Mesenchymal stem cell (in vitro differentiated cells and primary cell): Measurements from ENCODE around the gene KRTAP1-5.
"Not testable (repeated sequence)": the region's sequence is repeated elsewhere in the genome, so short reads cannot be mapped to it uniquely, and the experiment has no call there.

Source experiments
- DNase-seq: peaks from one replicate; pipeline ENCODE4 v3.0.0-alpha.2; 2013
- H2AFZ ChIP-seq: one replicate; pipeline ENCODE4 v1.6.1; 2013; ENCODE audit warnings: low read depth, mild to moderate bottlenecking, control low read depth, inconsistent platforms, low read length, moderate library complexity
- H2AK5ac ChIP-seq: 2 replicates; pipeline ENCODE4 v1.6.1; 2013; ENCODE audit warnings: low read length, moderate library complexity, mild to moderate bottlenecking, inconsistent platforms; ENCODE audit not compliant: severe bottlenecking
- H2BK120ac ChIP-seq: one replicate; pipeline ENCODE4 v1.6.1; 2013; ENCODE audit warnings: low read depth, mild to moderate bottlenecking, inconsistent platforms, low read length, moderate library complexity
- H2BK12ac ChIP-seq, 2 experiments: one replicate each; pipeline ENCODE4 v1.6.1; 2013; ENCODE audit warnings: inconsistent platforms in 2 of 2, low read length in 2 of 2, mild to moderate bottlenecking in 2 of 2, moderate library complexity in 2 of 2, control low read depth in 1 of 2
- H2BK15ac ChIP-seq: one replicate; pipeline ENCODE4 v1.6.1; 2013; ENCODE audit warnings: mild to moderate bottlenecking, low read depth, inconsistent platforms; ENCODE audit not compliant: poor library complexity, severe bottlenecking
- H2BK5ac ChIP-seq: 2 replicates; pipeline ENCODE4 v1.6.1; 2013; ENCODE audit warnings: low read depth, mild to moderate bottlenecking, low read length, control low read depth, inconsistent platforms; ENCODE audit not compliant: poor library complexity, severe bottlenecking
- H3K14ac ChIP-seq, 2 experiments: one replicate each; pipeline ENCODE4 v1.6.1; 2013; ENCODE audit warnings: inconsistent platforms in 2 of 2, low read length in 2 of 2, control low read depth in 1 of 2, mild to moderate bottlenecking in 1 of 2, moderate library complexity in 1 of 2
- H3K18ac ChIP-seq, 2 experiments: one replicate each; pipeline ENCODE4 v1.6.1; 2013; ENCODE audit warnings: inconsistent platforms in 2 of 2, low read length in 2 of 2, control low read depth in 1 of 2, low read depth in 1 of 2, mild to moderate bottlenecking in 1 of 2
- H3K23ac ChIP-seq, 2 experiments: one replicate each; pipeline ENCODE4 v1.6.1; 2013; ENCODE audit warnings: inconsistent platforms in 2 of 2, low read length in 2 of 2, mild to moderate bottlenecking in 2 of 2, moderate library complexity in 2 of 2, control low read depth in 1 of 2
- H3K27ac ChIP-seq: 2 replicates; pipeline ENCODE4 v1.5.1; 2013; ENCODE audit warnings: mild to moderate bottlenecking, moderate library complexity, low read length, control low read depth, inconsistent platforms; ENCODE audit not compliant: poor library complexity, severe bottlenecking
- H3K27me3 ChIP-seq, 2 experiments: 2 replicates each; pipeline versions ENCODE4 v1.6.1 to v1.7.0; 2013; ENCODE audit warnings: low read length in 2 of 2, mild to moderate bottlenecking in 2 of 2, moderate library complexity in 2 of 2, control low read depth in 1 of 2, inconsistent platforms in 1 of 2; ENCODE audit not compliant: control insufficient read depth in 1 of 2, insufficient read depth in 1 of 2
- H3K36me3 ChIP-seq, 2 experiments: 2 replicates each; pipeline versions ENCODE4 v1.6.1 to v1.7.0; 2013; ENCODE audit warnings: low read length in 2 of 2, control low read depth in 1 of 2, inconsistent platforms in 1 of 2, low read depth in 1 of 2, mild to moderate bottlenecking in 1 of 2; ENCODE audit not compliant: insufficient read depth in 2 of 2, control insufficient read depth in 1 of 2
- H3K4ac ChIP-seq, 2 experiments: one replicate each; pipeline ENCODE4 v1.6.1; 2013; ENCODE audit warnings: inconsistent platforms in 2 of 2, low read length in 2 of 2, mild to moderate bottlenecking in 2 of 2, moderate library complexity in 2 of 2, control low read depth in 1 of 2, low read depth in 1 of 2
- H3K4me1 ChIP-seq: 2 replicates; pipeline ENCODE4 v1.6.1; 2013; ENCODE audit warnings: low read depth, low read length, control low read depth; ENCODE audit not compliant: control insufficient read depth, insufficient read depth
- H3K4me2 ChIP-seq: 2 replicates; pipeline ENCODE4 v1.6.1; 2013; ENCODE audit warnings: low read length, mild to moderate bottlenecking, inconsistent platforms; ENCODE audit not compliant: poor library complexity, severe bottlenecking
- H3K4me3 ChIP-seq, 2 experiments: 2 replicates each; pipeline versions ENCODE4 v1.5.1 to v1.7.0; 2013; ENCODE audit warnings: low read length in 2 of 2, mild to moderate bottlenecking in 2 of 2, control low read depth in 1 of 2, low read depth in 1 of 2; ENCODE audit not compliant: insufficient read depth in 1 of 2
- H3K79me1 ChIP-seq: replicated peaks from 2 replicates; pipeline ENCODE4 v1.6.1; 2013; ENCODE audit warnings: mild to moderate bottlenecking, control low read depth, low read length, inconsistent platforms; ENCODE audit not compliant: poor library complexity, severe bottlenecking
- H3K9ac ChIP-seq: 2 replicates; pipeline ENCODE4 v1.7.0; 2013; ENCODE audit warnings: mild to moderate bottlenecking, low read length, moderate library complexity
- H3K9me3 ChIP-seq: 2 replicates; pipeline ENCODE4 v1.7.0; 2013; ENCODE audit warnings: mild to moderate bottlenecking, low read length; ENCODE audit not compliant: control insufficient read depth
- H4K8ac ChIP-seq: one replicate; pipeline ENCODE4 v1.6.1; 2013; ENCODE audit warnings: inconsistent platforms, mild to moderate bottlenecking, low read length, moderate library complexity
- H4K91ac ChIP-seq: one replicate; pipeline ENCODE4 v1.6.1; 2013; ENCODE audit warnings: mild to moderate bottlenecking, low read length, inconsistent platforms
- WGBS: methylation state at CpG from one replicate; pipeline ENCODE4 v1.1.7; 2013; ENCODE audit warnings: mixed read lengths; 5-methylcytosine and 5-hydroxymethylcytosine counted together

Gene KRTAP1-5

DNA sequence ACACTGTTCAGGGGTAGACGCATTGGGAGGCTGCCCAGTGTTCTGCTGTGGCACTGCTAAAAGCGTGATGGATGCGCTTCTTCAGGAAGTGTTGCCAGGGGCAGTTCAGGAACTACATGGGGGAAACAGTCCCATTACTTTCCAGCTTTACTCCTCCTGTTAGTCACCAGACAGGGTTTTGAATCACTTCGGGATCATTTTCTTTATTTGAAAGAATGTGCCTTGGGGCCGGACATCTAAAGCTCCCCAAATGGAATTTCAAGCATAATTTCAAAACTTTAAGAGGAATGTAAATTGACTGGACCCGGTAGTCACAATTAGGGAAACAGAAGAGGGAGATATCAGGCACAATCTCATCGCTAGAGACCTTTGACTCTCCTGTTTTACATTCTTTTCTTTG is 21.4 kb upstream of the KRTAP1-5 start:
- H3K23ac ChIP-seq = no peak overlapping the region
- H2AK5ac ChIP-seq = peak overlapping the region; percentile 50
- no peak overlapping the region for H3K18ac ChIP-seq
- no peaks in the 10 kb centered on the region for H3K36me3 ChIP-seq
- no peaks in the 10 kb centered on the region for H3K27me3 ChIP-seq
- peak overlapping the region; percentile 7 for H3K9ac ChIP-seq
- no peak overlapping the region for H2BK15ac ChIP-seq
- H3K9me3 ChIP-seq = no peaks in the 10 kb centered on the region
- H3K79me1 ChIP-seq = no peaks in the 10 kb centered on the region
- H3K27ac ChIP-seq = peak overlapping the region; percentile 57
- H3K4me2 ChIP-seq = no peak overlapping the region
- H2AFZ ChIP-seq = no peak overlapping the region
- peaks cover 8% of the 10 kb centered on the region for H3K4me1 ChIP-seq
- DNase-seq = peak; percentile 31
- H3K4ac ChIP-seq = no peak overlapping the region
- 54% methylated on average over 6 of the region's 7 CpGs for WGBS
- no peak overlapping the region for H2BK12ac ChIP-seq
- no peak overlapping the region for H2BK5ac ChIP-seq
- no peak overlapping the region for H4K91ac ChIP-seq
- no peak overlapping the region for H2BK120ac ChIP-seq
- H3K14ac ChIP-seq = no peak overlapping the region
- no peak overlapping the region for H4K8ac ChIP-seq
- no peak overlapping the region for H3K4me3 ChIP-seq

DNA sequence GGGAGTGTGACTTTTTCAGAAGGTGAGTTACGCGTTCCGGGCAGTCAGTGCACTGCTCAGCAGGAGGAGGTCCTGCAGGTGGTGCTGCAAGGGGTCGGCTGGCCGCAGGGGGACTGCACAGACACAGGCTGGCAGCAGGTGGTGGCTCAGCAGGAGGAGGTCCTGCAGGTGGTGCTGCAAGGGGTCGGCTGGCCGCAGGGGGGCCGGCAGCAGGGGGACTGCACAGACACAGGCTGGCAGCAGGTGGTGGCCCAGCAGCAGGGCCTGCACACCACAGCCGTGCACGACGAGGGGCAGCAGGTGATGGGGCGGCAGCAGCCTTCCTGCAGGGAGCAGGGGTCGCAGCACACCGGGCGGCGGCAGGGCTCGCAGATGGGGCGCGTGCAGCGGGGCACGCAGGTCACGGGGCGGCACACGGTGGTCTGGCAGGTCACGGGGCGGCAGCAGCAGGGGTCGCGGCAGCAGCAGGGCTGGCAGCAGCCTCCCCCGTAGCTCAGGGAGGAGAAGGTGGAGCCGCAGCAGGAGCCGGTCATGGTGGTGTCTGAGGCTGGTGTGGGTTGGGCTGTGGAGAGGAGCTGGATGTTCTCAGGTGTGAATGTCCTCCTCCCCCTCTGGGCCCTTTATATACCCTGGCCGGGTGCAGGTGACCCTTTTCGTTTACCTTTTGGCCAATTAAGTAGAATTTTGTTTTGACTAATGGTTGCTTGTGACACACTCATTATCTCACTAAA is 19.9 kb upstream of the KRTAP1-5 start, which contains the start of gene KRTAP2-1:
TSS of gene KRTAP2-1 (minus strand) at position 582 of the 731 bp plus-strand sequence. CDS start at position 533, 49 bp downstream.
- not testable (repeated sequence) for H2BK12ac ChIP-seq, H3K4me3 ChIP-seq, H3K18ac ChIP-seq, H3K36me3 ChIP-seq, H3K4ac ChIP-seq, H2AK5ac ChIP-seq, H3K4me2 ChIP-seq, H3K4me1 ChIP-seq, H2BK120ac ChIP-seq, H3K27me3 ChIP-seq, H3K9me3 ChIP-seq, H3K23ac ChIP-seq, H2AFZ ChIP-seq, H4K8ac ChIP-seq, H3K9ac ChIP-seq, H4K91ac ChIP-seq, H2BK15ac ChIP-seq, DNase-seq, H2BK5ac ChIP-seq, H3K79me1 ChIP-seq, H3K14ac ChIP-seq
- 93% methylated on average over 3 of the region's 33 CpGs for WGBS
- peak within 1 kb of the TSS; percentile 57 for H3K27ac ChIP-seq

DNA sequence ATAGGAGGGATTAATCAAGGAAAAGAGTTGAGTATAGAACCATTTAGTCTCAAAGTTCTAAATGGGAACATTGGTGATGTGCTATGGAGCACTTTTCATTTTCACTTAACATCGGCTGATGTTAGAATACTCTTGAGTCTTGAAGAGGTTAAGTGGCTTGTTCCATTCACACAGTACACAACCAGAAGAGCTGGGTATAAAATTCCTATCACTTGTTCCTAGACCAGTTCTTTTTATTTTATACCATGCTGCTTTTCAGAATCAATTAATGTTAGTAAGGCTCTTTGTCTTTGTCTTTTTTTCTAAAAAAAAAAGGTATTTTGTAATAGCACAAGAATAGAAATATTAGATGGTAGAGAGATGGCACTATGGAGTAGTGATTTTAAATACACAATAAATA is 15.9 kb upstream of the KRTAP1-5 start:
- Histone ChIP-seq H3K36me3 (no peaks in the 10 kb centered on the region), H3K4ac (no peak overlapping the region), H4K8ac (no peak overlapping the region), H3K27ac (no peak overlapping the region), H2AK5ac (no peak overlapping the region), H3K9ac (no peak overlapping the region), H2BK120ac (no peak overlapping the region), H4K91ac (no peak overlapping the region), H3K18ac (no peak overlapping the region), H3K79me1 (no peaks in the 10 kb centered on the region), H3K27me3 (no peaks in the 10 kb centered on the region), H3K4me3 (no peak overlapping the region), H3K9me3 (peaks cover 3% of the 10 kb centered on the region), H2BK12ac (no peak overlapping the region), H3K4me1 (peaks cover 9% of the 10 kb centered on the region), H3K23ac (no peak overlapping the region), H2AFZ (no peak overlapping the region), H2BK15ac (no peak overlapping the region), H2BK5ac (no peak overlapping the region), H3K14ac (no peak overlapping the region), H3K4me2 (no peak overlapping the region)
- no CpG with 5 or more reads among the region's 1 CpG for WGBS
- no peak for DNase-seq

DNA sequence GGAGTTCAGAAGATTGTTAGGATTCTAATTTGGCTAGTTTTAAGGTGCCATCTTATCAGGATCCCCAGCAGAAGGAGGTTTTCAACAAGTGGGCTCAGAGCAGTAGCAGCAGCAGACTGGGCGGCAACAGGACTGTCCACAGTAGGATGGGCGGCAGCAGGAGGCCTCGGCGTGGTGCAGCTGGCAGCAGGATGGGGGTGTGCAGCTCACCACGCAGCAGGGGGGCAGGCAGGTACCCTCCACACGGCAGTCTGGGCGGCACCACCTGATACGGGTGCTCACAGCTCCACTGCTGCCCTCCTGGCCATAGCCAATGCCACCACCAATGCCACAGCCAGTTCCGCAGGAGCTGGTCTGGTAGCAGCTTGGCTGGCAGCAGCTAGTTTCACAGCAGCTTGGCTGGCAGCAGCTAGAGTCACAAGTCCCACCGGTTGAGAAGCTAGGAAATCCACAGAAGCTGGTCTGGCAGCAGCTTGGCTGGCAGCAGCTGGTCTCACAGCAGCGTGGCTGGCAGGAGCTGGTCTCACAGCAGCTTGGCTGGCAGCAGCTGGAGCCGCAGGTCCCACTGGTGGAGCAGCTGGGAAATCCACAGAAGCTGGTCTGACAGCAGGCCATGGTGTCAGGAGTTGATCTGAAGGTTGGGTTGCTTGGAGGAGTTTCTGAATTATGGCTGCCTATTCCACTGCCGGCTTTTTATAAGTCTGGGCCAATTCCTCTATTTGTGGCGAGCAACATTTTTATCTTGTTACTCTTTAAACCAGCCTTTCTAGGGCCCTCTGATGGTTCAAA is 14.0 kb upstream of the KRTAP1-5 start, which contains the start of gene KRTAP1-1:
TSS of gene KRTAP1-1 (minus strand) at position 668 of the 789 bp plus-strand sequence. CDS start at position 615, 53 bp downstream.
- H3K14ac ChIP-seq, H3K27ac ChIP-seq, H4K91ac ChIP-seq, H3K79me1 ChIP-seq, H2BK120ac ChIP-seq, DNase-seq, H3K36me3 ChIP-seq, H3K9ac ChIP-seq, H3K4me3 ChIP-seq, H2BK15ac ChIP-seq, H3K23ac ChIP-seq, H3K27me3 ChIP-seq, H3K9me3 ChIP-seq, H3K4me2 ChIP-seq, H2AFZ ChIP-seq, H3K4me1 ChIP-seq, H2AK5ac ChIP-seq, H3K4ac ChIP-seq, H3K18ac ChIP-seq, H2BK12ac ChIP-seq, H4K8ac ChIP-seq, H2BK5ac ChIP-seq: not testable (repeated sequence)
- WGBS = 88% methylated on average over 12 of the region's 14 CpGs
